Retinal pigment epithelial cell (primary cell): ENCODE results near the gene S1PR4.
A peak's percentile ranks its signal among the peaks of the same experiment; 100 is the strongest.

Experiments used
- DNase-seq: peaks from one replicate; pipeline ENCODE4 v3.0.0-alpha.2; 2010; ENCODE audit warnings: low read depth
- H3K4me3 ChIP-seq: 2 replicates; pipeline ENCODE4 v1.5.1; 2011; ENCODE audit warnings: mild to moderate bottlenecking, low read length, control low read depth, moderate library complexity
- CTCF ChIP-seq: conservative IDR thresholded peaks from 2 replicates; pipeline ENCODE4 v1.5.1; 2011; ENCODE audit warnings: low read depth, low read length, control low read depth, inconsistent platforms

Gene S1PR4

GRCh38 chr19:3184847-3185460 lies 6.4 kb downstream of the S1PR4 start:
- TF ChIP-seq CTCF: no peak
- H3K4me3 ChIP-seq: peak overlapping the region; percentile 68
- DNase-seq: no peak

- TF ChIP-seq CTCF: no peak
- H3K4me3 ChIP-seq: peak within 1 kb of the TSS; percentile 82
Measured at GRCh38 chr19:3185461-3186159, 7.0 kb downstream of the S1PR4 start, which contains the start of gene NCLN. Gene NCLN, plus strand, starts transcription at chr19:3185930. Its CDS starts 101 bp downstream, at chr19:3186031.

GRCh38 chr19:3186160-3186688 lies 7.7 kb downstream of the S1PR4 start:
- TF ChIP-seq CTCF: no peak
- DNase-seq: no peak
- H3K4me3 ChIP-seq: peak overlapping the region; percentile 82

More at GRCh38 chr19:3185461-3186159, 7.0 kb downstream of the S1PR4 start, which contains the start of gene NCLN:
- DNase-seq: peak; percentile 80

- H3K4me3 ChIP-seq: peak overlapping the region; percentile 82
- no peak for TF ChIP-seq CTCF
- DNase-seq: no peak
Measured at GRCh38 chr19:3186891-3187661, 8.5 kb downstream of the S1PR4 start.

GRCh38 chr19:3187662-3188511 lies 9.3 kb downstream of the S1PR4 start:
- no peak for TF ChIP-seq CTCF
- no peak for DNase-seq
- H3K4me3 ChIP-seq: no peak overlapping the region
